ENCODE results near the gene PLXNA4. TPM values are rescaled to one million over a fixed set of nuclear protein-coding genes. Genes with fewer than 3 reads are reported as not detected.

PLXNA4 gene
- total RNA-seq, 2 experiments from 2014 or later = 0.18 to 0.70 TPM

- H3K4me1 Mint-ChIP-seq (ENCODE audit: low read depth) = no peaks in the 10 kb centered on the region
- no peak overlapping the region for H3K27ac Mint-ChIP-seq
Observed at GRCh38 chr7:132141109-132141508, 435.2 kb downstream of the PLXNA4 start.

GRCh38 chr7:132140341-132140740 is 435.9 kb downstream of the PLXNA4 start:
- intact Hi-C loops (cut with micrococcal nuclease) = no loop called here
- CTCF ChIA-PET = interaction anchor here (1.1 kb wide), 1 partner anchor 440 kb away, joined by 3 read pairs; no protein-coding TSS in a partner anchor
- no peaks in the 10 kb centered on the region for H3K9me3 Mint-ChIP-seq
- H3K36me3 Mint-ChIP-seq (ENCODE audit: low read depth) = no peaks in the 10 kb centered on the region
- DNase-seq (no peak), ATAC-seq (no peak)
- POLR2A ChIA-PET = no interaction called here
- no peak for TF ChIP-seq CTCF (IDR thresholded peaks at IDR 0.05)
- no peak overlapping the region for H3K4me3 Mint-ChIP-seq
- no peaks in the 10 kb centered on the region for H3K4me1 Mint-ChIP-seq (ENCODE audit: low read depth)
- no peaks in the 10 kb centered on the region for H3K27me3 Mint-ChIP-seq
- no peak overlapping the region for H3K27ac Mint-ChIP-seq

More at GRCh38 chr7:132141109-132141508, 435.2 kb downstream of the PLXNA4 start:
- DNase-seq = no peak
- H3K27me3 Mint-ChIP-seq = no peaks in the 10 kb centered on the region
- CTCF ChIA-PET = no interaction called here
- ATAC-seq = no peak
- no peaks in the 10 kb centered on the region for H3K36me3 Mint-ChIP-seq (ENCODE audit: low read depth)
- TF ChIP-seq CTCF (IDR thresholded peaks at IDR 0.05) = no peak
- intact Hi-C loops (cut with micrococcal nuclease) = no loop called here
- H3K9me3 Mint-ChIP-seq = no peaks in the 10 kb centered on the region
- POLR2A ChIA-PET = no interaction called here
- H3K4me3 Mint-ChIP-seq = no peak overlapping the region

- DNase-seq (no peak), ATAC-seq (no peak)
- Mint-ChIP-seq H3K27me3 (peaks cover 1% of the 10 kb centered on the region), H3K4me3 (no peak overlapping the region), H3K4me1 (ENCODE audit: low read depth) (no peaks in the 10 kb centered on the region), H3K36me3 (ENCODE audit: low read depth) (no peaks in the 10 kb centered on the region), H3K27ac (no peak overlapping the region), H3K9me3 (no peaks in the 10 kb centered on the region)
- CTCF ChIA-PET = interaction anchor here (1.1 kb wide), 1 partner anchor 194 kb away, joined by 3 read pairs; no protein-coding TSS in a partner anchor
- no peak for TF ChIP-seq CTCF (IDR thresholded peaks at IDR 0.05)
- intact Hi-C loops (cut with micrococcal nuclease) = no loop called here
- POLR2A ChIA-PET = no interaction called here
Observed at GRCh38 chr7:132138817-132139216, 437.5 kb downstream of the PLXNA4 start.

- DNase-seq = no peak
- CTCF ChIA-PET = no interaction called here
- Mint-ChIP-seq H3K36me3 (ENCODE audit: low read depth) (no peaks in the 10 kb centered on the region), H3K4me1 (ENCODE audit: low read depth) (no peaks in the 10 kb centered on the region), H3K27me3 (peaks cover 1% of the 10 kb centered on the region), H3K4me3 (no peak overlapping the region), H3K27ac (no peak overlapping the region), H3K9me3 (no peaks in the 10 kb centered on the region)
- POLR2A ChIA-PET = no interaction called here
- TF ChIP-seq CTCF (IDR thresholded peaks at IDR 0.05) = no peak
- intact Hi-C loops (cut with micrococcal nuclease) = no loop called here
- ATAC-seq = no peak
Observed at GRCh38 chr7:132137681-132138080, 438.6 kb downstream of the PLXNA4 start.

- no peaks in the 10 kb centered on the region for H3K36me3 Mint-ChIP-seq (ENCODE audit: low read depth)
- H3K9me3 Mint-ChIP-seq = no peaks in the 10 kb centered on the region
- no peak overlapping the region for H3K27ac Mint-ChIP-seq
- H3K4me1 Mint-ChIP-seq (ENCODE audit: low read depth) = no peaks in the 10 kb centered on the region
- peaks cover 1% of the 10 kb centered on the region for H3K27me3 Mint-ChIP-seq
- POLR2A ChIA-PET = no interaction called here
- H3K4me3 Mint-ChIP-seq = no peak overlapping the region
- TF ChIP-seq CTCF (IDR thresholded peaks at IDR 0.05) = no peak
- intact Hi-C loops (cut with micrococcal nuclease) = no loop called here
- no peak for DNase-seq
- CTCF ChIA-PET = no interaction called here
- ATAC-seq = no peak
Observed at GRCh38 chr7:132135746-132136385, 440.4 kb downstream of the PLXNA4 start.

Data from activated CD8-positive, alpha-beta T cell treated with anti-CD3 and anti-CD28 coated beads for 36 hours (primary cell).